Kidney (tissue), 14 donors: ENCODE data around the gene ARL5C. TPM values are rescaled to one million over a fixed set of nuclear protein-coding genes. Genes with fewer than 3 reads are reported as not detected.
"Not testable (repeated sequence)": the region's sequence is repeated elsewhere in the genome, so short reads cannot be mapped to it uniquely, and the experiment has no call there.

Experiments
- DNase-seq, 5 donors: peaks; one replicate each; pipeline ENCODE4 v3.0.0-alpha.2; 2013 to 2020
- FAIRE-seq: peaks from 2 replicates; lab custom pipeline; 2012; peaks lifted over from hg19 to GRCh38; lab: Jason Lieb, UNC
- H3K27ac ChIP-seq, 2 donors: one replicate each; pipeline ENCODE4 v1.7.0; 2013; ENCODE audit warnings: low read depth in 2 of 2, low read length in 2 of 2, inconsistent platforms in 1 of 2
- H3K27me3 ChIP-seq: one replicate; pipeline ENCODE4 v1.7.1; 2013; ENCODE audit warnings: low read length, inconsistent platforms; ENCODE audit not compliant: control insufficient read depth, insufficient read depth
- H3K36me3 ChIP-seq, 3 donors: one replicate each; pipeline versions ENCODE4 v1.7.0 to v1.7.1; 2013; ENCODE audit warnings: low read length in 3 of 3, control low read depth in 1 of 3, inconsistent platforms in 1 of 3; ENCODE audit not compliant: insufficient read depth in 3 of 3, control insufficient read depth in 2 of 3
- H3K4me1 ChIP-seq, 3 donors: one replicate each; pipeline versions ENCODE4 v1.7.0 to v1.7.1; 2013; ENCODE audit warnings: low read length in 3 of 3, inconsistent platforms in 1 of 3, low read depth in 1 of 3; ENCODE audit not compliant: control insufficient read depth in 2 of 3, insufficient read depth in 2 of 3
- H3K4me3 ChIP-seq, 3 donors: one replicate each; pipeline versions ENCODE4 v1.7.0 to v1.8.1; 2013; ENCODE audit warnings: low read length in 3 of 3, control low read depth in 1 of 3, inconsistent platforms in 1 of 3
- H3K9ac ChIP-seq, 3 donors: one replicate each; pipeline versions ENCODE4 v1.7.0 to v1.7.1; 2013; ENCODE audit warnings: low read length in 3 of 3, control low read depth in 1 of 3, inconsistent platforms in 1 of 3
- H3K9me3 ChIP-seq, 3 donors: one replicate each; pipeline versions ENCODE4 v1.7.0 to v1.7.1; 2013; ENCODE audit warnings: low read length in 3 of 3, control low read depth in 1 of 3, inconsistent platforms in 1 of 3; ENCODE audit not compliant: control insufficient read depth in 2 of 3, insufficient read depth in 1 of 3
- intact Hi-C: fragments of 100-400 bp; cut with DNase I; formaldehyde crosslinking; loops from one replicate; pipeline ENCODE4 v1.11.1; 2022
- polyA plus RNA-seq: library from polyadenylated mRNA; stranded (reverse); fragments of 350-450 nt; fragmentation: Illumina TruSeq; extraction: RNeasy Lipid Tissue Mini Kit (QIAGEN cat#74804); gene quantifications from one replicate; pipeline ENCODE4 v1.2.3, GENCODE V29; 2014; ENCODE audit warnings: low read depth, low replicate concordance; ENCODE audit not compliant: insufficient read depth
- total RNA-seq: library from RNA; stranded (reverse); fragmentation: NEBNext Ultra II Directional; extraction: Animal tissue kit (Norgen Biotek cat#: 25700); gene quantifications from one replicate; pipeline ENCODE4 v1.2.1, GENCODE V29; 2021
- TF ChIP-seq, protein P1 (sequence below): IDR thresholded peaks from 3 replicates; pipeline ENCODE4 v1.5.1; 2012; ENCODE audit warnings: mild to moderate bottlenecking, moderate library complexity, borderline replicate concordance; ENCODE audit not compliant: insufficient read depth; ENCODE audit errors: extremely low read depth
- donor health status: control.
- donor health status: control.
- donor health status: control.
- donor health status: control.
- donor health status: control.
- donor health status: DM: yes; HTN: yes; CAD: no.
- donor health status: Normal renal cell carcinoma (clear cell type).

Gene ARL5C
- total and polyA plus RNA-seq, 2 donors from 2014 or later, result not detected

DNA sequence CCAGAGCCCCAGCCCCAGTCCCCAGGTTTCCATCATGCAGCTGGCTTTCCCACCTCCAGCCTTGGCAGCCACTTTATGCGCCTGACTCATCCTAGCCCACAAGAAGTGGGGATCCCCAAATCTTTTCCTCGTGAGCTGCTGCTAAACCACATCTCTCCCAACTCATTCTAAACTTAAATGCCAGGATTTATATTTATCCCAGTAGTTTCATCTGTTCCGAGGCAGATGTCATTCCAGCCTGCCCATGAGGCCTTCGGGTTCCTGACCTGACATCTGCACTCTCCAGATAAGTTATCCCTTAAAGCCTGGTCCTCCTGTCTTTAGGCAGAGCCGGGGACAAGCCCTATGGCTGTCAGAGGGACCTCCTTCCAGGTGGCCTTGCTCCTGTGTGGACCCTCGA is 31.1 kb downstream of the ARL5C start:
- intact Hi-C loops, result no loop called here

DNA sequence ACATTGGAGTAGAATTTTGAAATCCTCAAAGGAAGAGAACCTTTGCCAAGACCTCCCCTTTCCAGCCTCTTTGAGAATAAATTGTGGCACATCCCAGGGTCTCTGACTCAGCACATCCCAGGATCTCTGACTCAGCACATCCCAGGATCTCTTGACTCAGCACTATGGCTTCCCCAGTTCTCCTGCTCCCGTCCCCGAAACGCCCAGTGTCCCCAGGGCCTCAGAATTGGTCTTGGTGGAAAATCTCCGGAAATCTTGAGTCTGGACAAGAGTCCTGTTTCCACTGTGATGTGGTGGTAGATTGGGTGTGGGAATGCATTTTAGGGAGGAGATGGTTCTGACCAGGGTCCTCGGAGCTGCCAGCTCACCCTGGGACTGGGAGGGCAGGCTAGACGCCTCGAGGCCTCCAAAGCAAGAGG is 33.8 kb downstream of the ARL5C start:
- Histone ChIP-seq H3K36me3 (no peaks in the 10 kb centered on the region), H3K27ac (no peak overlapping the region), H3K4me3 (no peak overlapping the region), H3K9ac (no peak overlapping the region), H3K27me3 (no peaks in the 10 kb centered on the region), H3K9me3 (no peaks in the 10 kb centered on the region), H3K4me1 (no peaks in the 10 kb centered on the region)
- TF ChIP-seq, protein P1, sequence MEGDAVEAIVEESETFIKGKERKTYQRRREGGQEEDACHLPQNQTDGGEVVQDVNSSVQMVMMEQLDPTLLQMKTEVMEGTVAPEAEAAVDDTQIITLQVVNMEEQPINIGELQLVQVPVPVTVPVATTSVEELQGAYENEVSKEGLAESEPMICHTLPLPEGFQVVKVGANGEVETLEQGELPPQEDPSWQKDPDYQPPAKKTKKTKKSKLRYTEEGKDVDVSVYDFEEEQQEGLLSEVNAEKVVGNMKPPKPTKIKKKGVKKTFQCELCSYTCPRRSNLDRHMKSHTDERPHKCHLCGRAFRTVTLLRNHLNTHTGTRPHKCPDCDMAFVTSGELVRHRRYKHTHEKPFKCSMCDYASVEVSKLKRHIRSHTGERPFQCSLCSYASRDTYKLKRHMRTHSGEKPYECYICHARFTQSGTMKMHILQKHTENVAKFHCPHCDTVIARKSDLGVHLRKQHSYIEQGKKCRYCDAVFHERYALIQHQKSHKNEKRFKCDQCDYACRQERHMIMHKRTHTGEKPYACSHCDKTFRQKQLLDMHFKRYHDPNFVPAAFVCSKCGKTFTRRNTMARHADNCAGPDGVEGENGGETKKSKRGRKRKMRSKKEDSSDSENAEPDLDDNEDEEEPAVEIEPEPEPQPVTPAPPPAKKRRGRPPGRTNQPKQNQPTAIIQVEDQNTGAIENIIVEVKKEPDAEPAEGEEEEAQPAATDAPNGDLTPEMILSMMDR, result no peak
- intact Hi-C loops, result no loop called here
- DNase-seq (no peak), FAIRE-seq (no peak)

More for the DNA sequence above, 31.1 kb downstream of the ARL5C start:
- Histone ChIP-seq H3K27ac (no peak overlapping the region), H3K36me3 (no peaks in the 10 kb centered on the region), H3K4me3 (no peak overlapping the region), H3K4me1 (no peaks in the 10 kb centered on the region), H3K9me3 (no peaks in the 10 kb centered on the region), H3K27me3 (no peaks in the 10 kb centered on the region), H3K9ac (no peak overlapping the region)
- FAIRE-seq (no peak), DNase-seq (no peak)
- TF ChIP-seq, protein P1, result no peak

DNA sequence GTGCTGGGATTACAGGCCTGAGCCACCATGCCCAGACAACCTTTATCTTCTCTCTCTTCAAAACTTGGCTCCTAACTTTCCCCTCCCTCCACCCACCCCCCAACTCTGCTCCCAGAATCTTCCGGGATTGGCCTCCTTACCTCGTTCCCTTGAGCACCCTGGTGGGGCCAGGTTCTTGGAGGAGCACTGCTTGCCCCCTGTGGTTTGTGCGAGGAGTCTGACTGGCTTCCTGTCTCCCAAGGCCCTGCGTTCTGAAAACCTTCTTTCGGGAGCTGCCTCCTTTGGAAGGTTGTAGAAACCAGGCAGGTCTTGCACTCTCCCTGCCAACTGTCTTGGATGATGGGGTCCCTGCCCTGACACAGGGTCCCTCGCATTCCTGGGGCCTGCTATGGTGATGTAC is 34.3 kb downstream of the ARL5C start:
- intact Hi-C loops, result no loop called here
- H3K27me3 ChIP-seq, result no peaks in the 10 kb centered on the region
- no peak overlapping the region for H3K27ac ChIP-seq
- no peaks in the 10 kb centered on the region for H3K4me1 ChIP-seq
- H3K9ac ChIP-seq, result no peak overlapping the region
- H3K4me3 ChIP-seq, result no peak overlapping the region
- no peaks in the 10 kb centered on the region for H3K9me3 ChIP-seq
- TF ChIP-seq, protein P1, result no peak
- no peak for DNase-seq
- H3K36me3 ChIP-seq, result no peaks in the 10 kb centered on the region
- no peak for FAIRE-seq

DNA sequence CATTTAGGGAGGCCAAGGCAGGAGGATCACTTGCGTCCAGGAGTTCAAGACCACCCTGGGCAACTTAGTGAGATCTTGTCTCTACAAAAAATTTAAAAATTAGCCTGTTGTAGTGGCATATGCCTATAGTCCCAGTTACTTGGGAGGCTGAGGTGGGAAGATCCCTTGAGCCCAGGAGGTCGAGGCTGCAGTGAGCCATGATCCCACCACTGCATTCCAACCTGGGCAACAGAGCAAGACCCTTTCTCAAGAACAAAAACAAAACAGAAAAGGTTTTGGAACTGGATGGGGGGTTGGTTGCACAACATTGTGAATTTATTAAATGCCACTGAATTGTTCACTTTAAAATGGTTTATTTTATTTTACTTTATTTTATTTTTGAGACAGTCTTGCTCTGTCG is 35.8 kb downstream of the ARL5C start:
- no peaks in the 10 kb centered on the region for H3K9me3 ChIP-seq
- intact Hi-C loops, result no loop called here
- no peak for FAIRE-seq
- no peak overlapping the region for H3K9ac ChIP-seq
- H3K4me1 ChIP-seq, result no peaks in the 10 kb centered on the region
- DNase-seq, result no peak
- no peak overlapping the region for H3K4me3 ChIP-seq
- H3K36me3 ChIP-seq, result no peaks in the 10 kb centered on the region
- no peaks in the 10 kb centered on the region for H3K27me3 ChIP-seq
- TF ChIP-seq, protein P1, result no peak
- no peak overlapping the region for H3K27ac ChIP-seq

DNA sequence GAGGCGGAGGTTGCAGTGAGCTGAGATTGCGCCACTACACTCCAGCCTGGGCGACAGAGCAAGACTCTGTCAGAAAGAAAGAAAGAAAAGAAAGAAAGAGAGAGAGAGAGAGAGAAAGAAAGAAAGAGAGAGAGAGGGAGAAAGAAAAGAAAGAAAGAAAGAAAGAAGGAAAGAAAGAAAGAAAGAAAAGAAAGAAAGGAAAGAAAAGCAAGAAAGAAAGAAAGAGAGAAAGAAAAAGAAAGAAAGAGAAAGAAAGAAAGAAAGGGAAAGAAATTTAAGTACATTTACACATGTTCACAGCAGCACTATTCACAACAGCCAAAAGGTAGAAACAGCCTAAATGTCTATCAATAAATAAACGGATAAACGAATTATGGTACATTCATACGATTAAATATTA is 36.4 kb downstream of the ARL5C start:
- DNase-seq, H3K36me3 ChIP-seq, H3K27ac ChIP-seq, H3K9me3 ChIP-seq, H3K4me3 ChIP-seq, H3K4me1 ChIP-seq, FAIRE-seq, intact Hi-C loops, H3K9ac ChIP-seq, H3K27me3 ChIP-seq: not testable (repeated sequence)
